Measurements from ENCODE around the gene P2RX7. TPM values are rescaled to one million over a fixed set of nuclear protein-coding genes. Genes with fewer than 3 reads are reported as not detected.

The P2RX7 gene
- total and polyA plus RNA-seq, 2 donors (not counting 3 experiments of a cell fraction or from before 2014, with no cell fraction given): 1.3 to 8.1 TPM

- POLR2A ChIA-PET: no interaction called here
- TF ChIP-seq GATA2 (IDR thresholded peaks at IDR 0.05; ENCODE audit: insufficient read depth, insufficient read length, low read depth, low read length) (no peak), EZH2 (IDR thresholded peaks at IDR 0.05; ENCODE audit: borderline replicate concordance, low read depth, low read length, severe bottlenecking) (no peak), MYC (IDR thresholded peaks at IDR 0.05; ENCODE audit: low read depth, low read length) (no peak), MAX (IDR thresholded peaks at IDR 0.05; ENCODE audit: insufficient read depth, insufficient read length) (no peak), JUN (IDR thresholded peaks at IDR 0.05; ENCODE audit: borderline replicate concordance, insufficient read depth, insufficient read length, low read depth) (no peak), POLR2AphosphoS5 (IDR thresholded peaks at IDR 0.05; ENCODE audit: insufficient read depth, low read depth, low read length) (no peak), CTCF (IDR thresholded peaks at IDR 0.05; ENCODE audit: extremely low read depth in 1 of 2, insufficient read depth in 1 of 2, low read depth in 1 of 2, low read length in 2 of 2) (no peak), POLR2A (IDR thresholded peaks at IDR 0.05; ENCODE audit: low read depth, low read length) (no peak), FOS (IDR thresholded peaks at IDR 0.05; ENCODE audit: borderline replicate concordance, insufficient read depth, low read length) (no peak)
- H3K4me2 ChIP-seq (ENCODE audit: insufficient read depth, low read length): no peak overlapping the region
- no peaks in the 10 kb centered on the region for H3K36me3 ChIP-seq (ENCODE audit: control insufficient read depth in 2 of 2, extremely low read depth in 1 of 2, insufficient read depth in 2 of 2, low read length in 2 of 2)
- intact Hi-C loops (cut with micrococcal nuclease) (no loop called here), dilution Hi-C loops (cut with MboI; ENCODE audit: extremely low pct_ligation_motif_present, low sequenced_read_pairs) (no loop called here)
- no peak overlapping the region for H3K27ac ChIP-seq (ENCODE audit: insufficient read depth, low read depth, low read length)
- H4K20me1 ChIP-seq (replicated peaks; ENCODE audit: control insufficient read depth, extremely low read depth, insufficient read depth, low read length): no peaks in the 10 kb centered on the region
- no TSS peak for BruUV-seq (replicated peaks)
- no peak overlapping the region for H3K4me3 ChIP-seq (replicated peaks in 1 of 3; ENCODE audit: insufficient read depth in 1 of 3, low read depth in 1 of 3, low read length in 3 of 3)
- no peak overlapping the region for H3K9ac ChIP-seq (replicated peaks; ENCODE audit: extremely low read depth, insufficient read depth, low read length)
- H3K79me2 ChIP-seq (ENCODE audit: control insufficient read depth, insufficient read depth, low read length): no peaks in the 10 kb centered on the region
- no peaks in the 10 kb centered on the region for H3K9me3 ChIP-seq (replicated peaks; ENCODE audit: control insufficient read depth, insufficient read depth, low read length)
- DNase-seq (ENCODE audit: low read depth, low spot score) (no peak), FAIRE-seq (no peak)
- CTCF ChIA-PET: interaction anchor here (0.7 to 1.2 kb wide), 2 partner anchors 9 to 42 kb away, joined by 3 read pairs; no protein-coding TSS in a partner anchor
- H3K4me1 ChIP-seq (ENCODE audit: control insufficient read depth, extremely low read depth, insufficient read depth, low read length): no peaks in the 10 kb centered on the region
- H3K9me1 ChIP-seq (replicated peaks; ENCODE audit: control insufficient read depth, extremely low read depth, insufficient read depth, low read length): no peaks in the 10 kb centered on the region
- no peak overlapping the region for H2AFZ ChIP-seq (ENCODE audit: low read depth, low read length)
- H3K27me3 ChIP-seq (ENCODE audit: control insufficient read depth in 2 of 2, insufficient read depth in 2 of 2, low read length in 2 of 2): no peaks in the 10 kb centered on the region
These were observed 30.4 kb upstream of the P2RX7 start for GRCh38 chr12:121102307-121102706.

Data from endothelial cell of umbilical vein (primary cell).